Liver (tissue), 9 donors: Measurements from ENCODE around the gene DDA1. TPM values are rescaled to one million over a fixed set of nuclear protein-coding genes. Genes with fewer than 3 reads are reported as not detected.

Source experiments
- DNase-seq: peaks from one replicate; pipeline ENCODE4 v3.0.0-alpha.2; 2017; ENCODE audit warnings: low spot score
- H3K27ac ChIP-seq, 2 donors: one replicate each; pipeline ENCODE4 v1.7.0; 2013; ENCODE audit warnings: inconsistent platforms in 2 of 2, low read length in 2 of 2, control low read depth in 1 of 2, low read depth in 1 of 2, mild to moderate bottlenecking in 1 of 2
- H3K27me3 ChIP-seq, 4 donors: one replicate each; pipeline versions ENCODE4 v1.6.1 to v1.7.0; 2013; ENCODE audit warnings: low read length in 3 of 4, inconsistent platforms in 1 of 4, mild to moderate bottlenecking in 1 of 4, moderate library complexity in 1 of 4; ENCODE audit not compliant: control insufficient read depth in 4 of 4, insufficient read depth in 4 of 4
- H3K36me3 ChIP-seq, 4 donors: one replicate each; pipeline versions ENCODE4 v1.6.1 to v1.7.0; 2013; ENCODE audit warnings: low read length in 3 of 4, mild to moderate bottlenecking in 3 of 4, low read depth in 1 of 4, moderate library complexity in 1 of 4; ENCODE audit not compliant: control insufficient read depth in 4 of 4, insufficient read depth in 3 of 4
- H3K4me1 ChIP-seq, 4 donors: one replicate each; pipeline versions ENCODE4 v1.6.1 to v1.7.0; 2013; ENCODE audit warnings: low read length in 3 of 4, mild to moderate bottlenecking in 3 of 4, moderate library complexity in 1 of 4; ENCODE audit not compliant: control insufficient read depth in 4 of 4, insufficient read depth in 4 of 4
- H3K4me3 ChIP-seq, 3 donors: one replicate each; pipeline versions ENCODE4 v1.6.1 to v1.7.0; 2013; ENCODE audit warnings: low read length in 3 of 3, control low read depth in 1 of 3, low read depth in 1 of 3, mild to moderate bottlenecking in 1 of 3
- H3K9ac ChIP-seq, 2 donors: one replicate each; pipeline ENCODE4 v1.7.0; 2013; ENCODE audit warnings: low read length in 2 of 2, mild to moderate bottlenecking in 2 of 2, moderate library complexity in 2 of 2, control low read depth in 1 of 2, low read depth in 1 of 2
- H3K9me3 ChIP-seq, 4 donors: one replicate each; pipeline versions ENCODE4 v1.6.1 to v1.7.0; 2013; ENCODE audit warnings: low read length in 3 of 4; ENCODE audit not compliant: control insufficient read depth in 4 of 4
- EGR1 ChIP-seq, 2 donors: IDR thresholded peaks; 2 replicates each; pipeline ENCODE4 v1.6.1; 2016 to 2018; ENCODE audit warnings: antibody characterized with exemption in 2 of 2, low read depth in 2 of 2
- FOXA1 ChIP-seq: IDR thresholded peaks from 2 replicates; pipeline ENCODE4 v1.6.1; 2016; ENCODE audit warnings: antibody characterized with exemption
- FOXA2 ChIP-seq: IDR thresholded peaks from 2 replicates; pipeline ENCODE4 v1.6.1; 2016; ENCODE audit warnings: antibody characterized with exemption
- GABPA ChIP-seq, 2 donors: IDR thresholded peaks in 1 of 2; conservative IDR thresholded peaks in 1 of 2; 2 replicates each; pipeline ENCODE4 v1.6.1; 2016; ENCODE audit warnings: antibody characterized with exemption in 2 of 2, mild to moderate bottlenecking in 1 of 2, moderate library complexity in 1 of 2
- HNF4A ChIP-seq, 2 donors: conservative IDR thresholded peaks; 2 replicates each; pipeline ENCODE4 v1.6.1; 2016; ENCODE audit warnings: antibody characterized with exemption in 2 of 2, mild to moderate bottlenecking in 2 of 2
- HNF4G ChIP-seq: IDR thresholded peaks from 2 replicates; pipeline ENCODE4 v1.6.1; 2016; ENCODE audit warnings: antibody characterized with exemption
- JUND ChIP-seq, 2 donors: IDR thresholded peaks; 2 replicates each; pipeline ENCODE4 v1.6.1; 2016; ENCODE audit warnings: antibody characterized with exemption in 2 of 2
- NR2F2 ChIP-seq: IDR thresholded peaks from 2 replicates; pipeline ENCODE4 v1.6.1; 2016; ENCODE audit warnings: antibody characterized with exemption
- RAD21 ChIP-seq, 2 donors: IDR thresholded peaks; 2 replicates each; pipeline ENCODE4 v1.6.1; 2016; ENCODE audit warnings: antibody characterized with exemption in 2 of 2, mild to moderate bottlenecking in 2 of 2
- RXRA ChIP-seq, 2 donors: IDR thresholded peaks; 2 replicates each; pipeline ENCODE4 v1.6.1; 2017 to 2018; ENCODE audit warnings: antibody characterized with exemption in 2 of 2, mild to moderate bottlenecking in 1 of 2
- TAF1 ChIP-seq: conservative IDR thresholded peaks from 2 replicates; pipeline ENCODE4 v1.6.1; 2016; ENCODE audit warnings: antibody characterized with exemption, mild to moderate bottlenecking
- YY1 ChIP-seq: IDR thresholded peaks from 2 replicates; pipeline ENCODE4 v1.6.1; 2016; ENCODE audit warnings: antibody characterized with exemption, mild to moderate bottlenecking
- WGBS: extraction: QIAGEN DNeasy Blood & Tissue Kit; methylation state at CpG from one replicate; pipeline ENCODE4 v1.1.7; 2013; 5-methylcytosine and 5-hydroxymethylcytosine counted together
- polyA plus RNA-seq, 2 donors: library from polyadenylated mRNA; stranded (reverse) in 1 of 2; unstranded in 1 of 2; fragments of 200-250 nt in 1 of 2; fragments of >200 nt in 1 of 2; fragmentation: Nextera tagmentation in 1 of 2; extraction: Ambion mirVana in 1 of 2; gene quantifications; one replicate each; pipeline versions ENCODE4 v1.2.1 to v1.2.3, GENCODE V29; 2013 to 2015
- total RNA-seq, 2 donors: library from RNA; depleted of rRNA; stranded (reverse); fragments of >200 nt; gene quantifications; one replicate each; pipeline ENCODE4 v1.2.3, GENCODE V29; 2014
- TF ChIP-seq, protein P1 (sequence below): IDR thresholded peaks from 2 replicates; pipeline ENCODE4 v1.6.1; 2016; ENCODE audit warnings: antibody characterized with exemption, mild to moderate bottlenecking
- TF ChIP-seq, protein P2 (sequence below): IDR thresholded peaks from 2 replicates; pipeline ENCODE4 v1.6.1; 2016; ENCODE audit warnings: antibody characterized with exemption
- TF ChIP-seq, protein P3 (sequence below): IDR thresholded peaks from 2 replicates; pipeline ENCODE4 v1.6.1; 2016; ENCODE audit warnings: antibody characterized with exemption
- TF ChIP-seq, protein P4 (sequence below): fragments of 150-350 bp; IDR thresholded peaks from 2 replicates; pipeline ENCODE4 v1.5.1; 2017; ENCODE audit warnings: improper control_type of control experiment, low read depth, low read length; ENCODE audit not compliant: missing input control
- TF ChIP-seq, protein P5 (sequence below): IDR thresholded peaks from 2 replicates; pipeline ENCODE4 v1.6.1; 2016; ENCODE audit warnings: antibody characterized with exemption
- donor health status: healthy.
- donor health status: healthy.
- donor health status: healthy.
- donor health status: healthy.
- donor health status: healthy.

DDA1 gene
- total and polyA plus RNA-seq, 4 donors = 7.9 to 37.9 (median 20.8) TPM

DNA sequence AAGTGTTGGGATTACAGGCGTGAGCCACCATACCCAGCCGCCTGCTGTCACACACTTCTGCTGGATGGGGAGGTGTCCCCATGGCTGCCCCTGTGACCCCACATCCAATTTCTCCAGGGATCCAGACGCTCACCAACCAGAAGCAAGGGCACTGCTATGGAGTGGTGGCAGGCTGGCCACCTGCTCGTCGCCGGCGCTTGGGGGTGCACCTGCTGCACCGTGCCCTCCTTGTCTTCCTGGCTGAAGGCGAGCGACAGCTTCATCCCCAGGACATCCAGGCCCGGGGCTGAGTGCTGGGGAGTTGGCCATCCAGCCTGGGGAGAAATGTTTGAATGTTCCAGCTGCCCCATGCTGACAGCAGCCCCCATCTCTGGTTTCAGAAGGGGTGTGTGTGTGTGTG, 23.1 kb upstream of the DDA1 start:
- Histone ChIP-seq H3K9ac (no peak overlapping the region), H3K4me3 (no peak overlapping the region), H3K36me3 (no peaks in the 10 kb centered on the region), H3K4me1 (peaks cover 3 to 17% (median 9%) of the 10 kb centered on the region in 4 donors), H3K9me3 (no peaks in the 10 kb centered on the region), H3K27ac (no peak overlapping the region), H3K27me3 (no peaks in the 10 kb centered on the region)
- TF ChIP-seq GABPA (IDR thresholded peaks at IDR 0.05 in 1 of 2, conservative IDR thresholded peaks at IDR 0.05 in 1 of 2) = no peak
- TF ChIP-seq FOXA2 = no peak
- no peak for TF ChIP-seq YY1
- TF ChIP-seq, protein P1, sequence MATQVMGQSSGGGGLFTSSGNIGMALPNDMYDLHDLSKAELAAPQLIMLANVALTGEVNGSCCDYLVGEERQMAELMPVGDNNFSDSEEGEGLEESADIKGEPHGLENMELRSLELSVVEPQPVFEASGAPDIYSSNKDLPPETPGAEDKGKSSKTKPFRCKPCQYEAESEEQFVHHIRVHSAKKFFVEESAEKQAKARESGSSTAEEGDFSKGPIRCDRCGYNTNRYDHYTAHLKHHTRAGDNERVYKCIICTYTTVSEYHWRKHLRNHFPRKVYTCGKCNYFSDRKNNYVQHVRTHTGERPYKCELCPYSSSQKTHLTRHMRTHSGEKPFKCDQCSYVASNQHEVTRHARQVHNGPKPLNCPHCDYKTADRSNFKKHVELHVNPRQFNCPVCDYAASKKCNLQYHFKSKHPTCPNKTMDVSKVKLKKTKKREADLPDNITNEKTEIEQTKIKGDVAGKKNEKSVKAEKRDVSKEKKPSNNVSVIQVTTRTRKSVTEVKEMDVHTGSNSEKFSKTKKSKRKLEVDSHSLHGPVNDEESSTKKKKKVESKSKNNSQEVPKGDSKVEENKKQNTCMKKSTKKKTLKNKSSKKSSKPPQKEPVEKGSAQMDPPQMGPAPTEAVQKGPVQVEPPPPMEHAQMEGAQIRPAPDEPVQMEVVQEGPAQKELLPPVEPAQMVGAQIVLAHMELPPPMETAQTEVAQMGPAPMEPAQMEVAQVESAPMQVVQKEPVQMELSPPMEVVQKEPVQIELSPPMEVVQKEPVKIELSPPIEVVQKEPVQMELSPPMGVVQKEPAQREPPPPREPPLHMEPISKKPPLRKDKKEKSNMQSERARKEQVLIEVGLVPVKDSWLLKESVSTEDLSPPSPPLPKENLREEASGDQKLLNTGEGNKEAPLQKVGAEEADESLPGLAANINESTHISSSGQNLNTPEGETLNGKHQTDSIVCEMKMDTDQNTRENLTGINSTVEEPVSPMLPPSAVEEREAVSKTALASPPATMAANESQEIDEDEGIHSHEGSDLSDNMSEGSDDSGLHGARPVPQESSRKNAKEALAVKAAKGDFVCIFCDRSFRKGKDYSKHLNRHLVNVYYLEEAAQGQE = no peak
- no peak for TF ChIP-seq EGR1 (IDR thresholded peaks at IDR 0.05; ENCODE audit: low read depth in 2 of 2)
- TF ChIP-seq, protein P2, sequence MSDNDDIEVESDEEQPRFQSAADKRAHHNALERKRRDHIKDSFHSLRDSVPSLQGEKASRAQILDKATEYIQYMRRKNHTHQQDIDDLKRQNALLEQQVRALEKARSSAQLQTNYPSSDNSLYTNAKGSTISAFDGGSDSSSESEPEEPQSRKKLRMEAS = no peak
- TF ChIP-seq HNF4G = no peak
- TF ChIP-seq RXRA (IDR thresholded peaks at IDR 0.05) = no peak
- TF ChIP-seq FOXA1 = no peak
- TF ChIP-seq TAF1 = no peak
- TF ChIP-seq, protein P3, sequence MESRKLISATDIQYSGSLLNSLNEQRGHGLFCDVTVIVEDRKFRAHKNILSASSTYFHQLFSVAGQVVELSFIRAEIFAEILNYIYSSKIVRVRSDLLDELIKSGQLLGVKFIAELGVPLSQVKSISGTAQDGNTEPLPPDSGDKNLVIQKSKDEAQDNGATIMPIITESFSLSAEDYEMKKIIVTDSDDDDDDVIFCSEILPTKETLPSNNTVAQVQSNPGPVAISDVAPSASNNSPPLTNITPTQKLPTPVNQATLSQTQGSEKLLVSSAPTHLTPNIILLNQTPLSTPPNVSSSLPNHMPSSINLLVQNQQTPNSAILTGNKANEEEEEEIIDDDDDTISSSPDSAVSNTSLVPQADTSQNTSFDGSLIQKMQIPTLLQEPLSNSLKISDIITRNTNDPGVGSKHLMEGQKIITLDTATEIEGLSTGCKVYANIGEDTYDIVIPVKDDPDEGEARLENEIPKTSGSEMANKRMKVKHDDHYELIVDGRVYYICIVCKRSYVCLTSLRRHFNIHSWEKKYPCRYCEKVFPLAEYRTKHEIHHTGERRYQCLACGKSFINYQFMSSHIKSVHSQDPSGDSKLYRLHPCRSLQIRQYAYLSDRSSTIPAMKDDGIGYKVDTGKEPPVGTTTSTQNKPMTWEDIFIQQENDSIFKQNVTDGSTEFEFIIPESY = no peak
- TF ChIP-seq HNF4A (conservative IDR thresholded peaks at IDR 0.05) = no peak
- TF ChIP-seq RAD21 (IDR thresholded peaks at IDR 0.05) = no peak
- TF ChIP-seq NR2F2 = no peak
- no peak for TF ChIP-seq JUND (IDR thresholded peaks at IDR 0.05)
- TF ChIP-seq, protein P4, sequence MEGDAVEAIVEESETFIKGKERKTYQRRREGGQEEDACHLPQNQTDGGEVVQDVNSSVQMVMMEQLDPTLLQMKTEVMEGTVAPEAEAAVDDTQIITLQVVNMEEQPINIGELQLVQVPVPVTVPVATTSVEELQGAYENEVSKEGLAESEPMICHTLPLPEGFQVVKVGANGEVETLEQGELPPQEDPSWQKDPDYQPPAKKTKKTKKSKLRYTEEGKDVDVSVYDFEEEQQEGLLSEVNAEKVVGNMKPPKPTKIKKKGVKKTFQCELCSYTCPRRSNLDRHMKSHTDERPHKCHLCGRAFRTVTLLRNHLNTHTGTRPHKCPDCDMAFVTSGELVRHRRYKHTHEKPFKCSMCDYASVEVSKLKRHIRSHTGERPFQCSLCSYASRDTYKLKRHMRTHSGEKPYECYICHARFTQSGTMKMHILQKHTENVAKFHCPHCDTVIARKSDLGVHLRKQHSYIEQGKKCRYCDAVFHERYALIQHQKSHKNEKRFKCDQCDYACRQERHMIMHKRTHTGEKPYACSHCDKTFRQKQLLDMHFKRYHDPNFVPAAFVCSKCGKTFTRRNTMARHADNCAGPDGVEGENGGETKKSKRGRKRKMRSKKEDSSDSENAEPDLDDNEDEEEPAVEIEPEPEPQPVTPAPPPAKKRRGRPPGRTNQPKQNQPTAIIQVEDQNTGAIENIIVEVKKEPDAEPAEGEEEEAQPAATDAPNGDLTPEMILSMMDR = no peak
- TF ChIP-seq, protein P5, sequence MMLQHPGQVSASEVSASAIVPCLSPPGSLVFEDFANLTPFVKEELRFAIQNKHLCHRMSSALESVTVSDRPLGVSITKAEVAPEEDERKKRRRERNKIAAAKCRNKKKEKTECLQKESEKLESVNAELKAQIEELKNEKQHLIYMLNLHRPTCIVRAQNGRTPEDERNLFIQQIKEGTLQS = no peak
- no peak for DNase-seq
- 94% methylated on average over 11 of the region's 11 CpGs for WGBS

DNA sequence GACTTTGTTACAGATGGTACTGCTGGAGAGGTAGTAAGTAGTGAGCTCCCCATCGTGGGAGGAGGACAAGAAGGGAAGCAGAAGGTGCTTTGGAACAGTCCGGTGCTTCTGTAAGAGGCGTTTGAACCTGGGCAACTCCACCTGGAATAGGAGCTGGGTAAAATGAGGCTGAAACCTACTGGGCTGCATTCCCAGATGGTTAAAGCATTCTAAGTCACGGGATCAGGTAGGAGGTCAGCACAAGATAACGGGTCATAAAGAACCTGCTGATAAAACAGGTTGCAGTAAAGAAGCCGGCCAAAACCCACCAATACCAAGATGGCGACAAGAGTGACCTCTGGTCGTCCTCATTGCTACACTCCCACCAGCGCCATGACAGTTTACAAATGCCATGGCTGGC, 22.6 kb upstream of the DDA1 start:
- TF ChIP-seq RXRA (IDR thresholded peaks at IDR 0.05) = no peak
- TF ChIP-seq EGR1 (IDR thresholded peaks at IDR 0.05; ENCODE audit: low read depth in 2 of 2) = no peak
- no peak for DNase-seq
- Histone ChIP-seq H3K27me3 (no peaks in the 10 kb centered on the region), H3K4me1 (peaks cover 3 to 12% (median 6%) of the 10 kb centered on the region in 4 donors), H3K36me3 (no peaks in the 10 kb centered on the region), H3K9me3 (no peaks in the 10 kb centered on the region), H3K4me3 (no peak overlapping the region), H3K9ac (no peak overlapping the region), H3K27ac (no peak overlapping the region)
- 90% methylated on average over 9 of the region's 9 CpGs for WGBS
